Glutamatergic neuron (in vitro differentiated cells): ENCODE results near the gene HDAC4. TPM values are rescaled to one million over a fixed set of nuclear protein-coding genes. Genes with fewer than 3 reads are reported as not detected.

Experiments
- DNase-seq: peaks from one replicate; pipeline ENCODE4 v3.0.0; 2022
- H3K27ac Mint-ChIP-seq: one replicate; pipeline ENCODE4 v1.8.0; 2020; ENCODE audit warnings: mild to moderate bottlenecking, mixed read lengths, inconsistent platforms; ENCODE audit not compliant: unreplicated experiment
- H3K27me3 Mint-ChIP-seq: one replicate; pipeline ENCODE4 v1.8.0; 2020; ENCODE audit warnings: mild to moderate bottlenecking, moderate library complexity, mixed read lengths, inconsistent platforms; ENCODE audit not compliant: unreplicated experiment
- H3K36me3 Mint-ChIP-seq: one replicate; pipeline ENCODE4 v1.8.0; 2020; ENCODE audit warnings: mild to moderate bottlenecking, mixed read lengths, inconsistent platforms; ENCODE audit not compliant: unreplicated experiment
- H3K4me1 Mint-ChIP-seq: one replicate; pipeline ENCODE4 v1.8.0; 2020; ENCODE audit warnings: mild to moderate bottlenecking, low read depth, mixed read lengths, inconsistent platforms; ENCODE audit not compliant: unreplicated experiment
- H3K4me3 Mint-ChIP-seq: one replicate; pipeline ENCODE4 v1.8.0; 2020; ENCODE audit warnings: mild to moderate bottlenecking, mixed read lengths, inconsistent platforms; ENCODE audit not compliant: unreplicated experiment
- H3K9me3 Mint-ChIP-seq: one replicate; pipeline ENCODE4 v1.8.0; 2020; ENCODE audit warnings: mild to moderate bottlenecking, moderate library complexity, mixed read lengths, inconsistent platforms; ENCODE audit not compliant: unreplicated experiment
- total RNA-seq: library from RNA; stranded (reverse); fragmentation: NEBNext Ultra II Directional; extraction: Animal tissue kit (Norgen Biotek cat#: 25700); gene quantifications from one replicate; pipeline ENCODE4 v1.2.1, GENCODE V29; 2021; ENCODE audit not compliant: unreplicated experiment
- TF ChIP-seq, protein P1 (sequence below): fragments of 200-600 bp; sonication (generic); IDR thresholded peaks from one replicate; pipeline ENCODE4 v1.5.0; 2021; ENCODE audit not compliant: partially characterized antibody, unreplicated experiment

Gene HDAC4
- total RNA-seq, 1 donor from 2014 or later: 90.6 TPM

DNA sequence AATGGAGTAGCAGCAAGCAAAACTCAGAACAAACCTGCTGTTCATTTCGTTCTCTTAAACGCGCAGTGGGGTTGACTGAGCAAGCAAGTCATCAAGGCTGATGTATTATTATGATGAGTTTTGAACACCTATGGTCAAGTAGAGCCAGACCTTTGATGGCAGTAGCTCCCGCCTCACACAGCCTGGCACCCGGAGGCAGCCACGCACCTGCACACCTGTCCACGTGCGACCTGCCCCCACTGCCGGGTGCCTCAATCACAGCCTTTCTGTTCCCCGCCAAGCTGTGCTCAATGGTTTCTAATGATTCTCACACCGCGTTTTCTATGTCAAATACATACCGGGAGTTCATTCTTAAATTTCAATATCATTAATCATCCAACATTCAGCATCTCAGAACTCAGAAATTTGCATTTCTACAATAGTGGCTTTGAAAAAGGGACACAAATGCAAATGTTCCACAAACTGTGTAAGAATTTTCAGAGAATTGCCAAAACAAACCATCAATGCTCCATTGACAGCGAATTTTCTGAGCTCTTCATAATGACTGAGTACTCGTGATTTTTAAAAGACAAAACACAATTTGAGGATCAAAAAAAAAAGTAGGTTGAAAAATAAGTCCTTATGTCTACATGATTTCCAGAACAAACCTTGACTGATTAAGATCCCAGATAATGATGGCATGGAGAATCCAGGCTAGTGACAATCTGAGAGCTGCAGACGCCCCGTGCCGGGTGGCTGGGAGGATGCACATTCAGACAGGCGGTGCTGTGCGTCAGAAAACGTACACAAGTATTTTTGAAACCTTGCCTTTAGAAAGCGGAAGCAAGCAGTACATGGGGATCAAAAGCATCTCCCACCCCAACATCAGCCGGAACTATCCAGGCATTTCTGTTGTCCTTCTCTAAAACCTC is 56.6 kb downstream of the HDAC4 start:
- no peak overlapping the region for H3K27ac Mint-ChIP-seq
- H3K27me3 Mint-ChIP-seq: peaks cover 2% of the 10 kb centered on the region
- DNase-seq: no peak
- peaks cover 15% of the 10 kb centered on the region for H3K4me1 Mint-ChIP-seq
- TF ChIP-seq, protein P1, sequence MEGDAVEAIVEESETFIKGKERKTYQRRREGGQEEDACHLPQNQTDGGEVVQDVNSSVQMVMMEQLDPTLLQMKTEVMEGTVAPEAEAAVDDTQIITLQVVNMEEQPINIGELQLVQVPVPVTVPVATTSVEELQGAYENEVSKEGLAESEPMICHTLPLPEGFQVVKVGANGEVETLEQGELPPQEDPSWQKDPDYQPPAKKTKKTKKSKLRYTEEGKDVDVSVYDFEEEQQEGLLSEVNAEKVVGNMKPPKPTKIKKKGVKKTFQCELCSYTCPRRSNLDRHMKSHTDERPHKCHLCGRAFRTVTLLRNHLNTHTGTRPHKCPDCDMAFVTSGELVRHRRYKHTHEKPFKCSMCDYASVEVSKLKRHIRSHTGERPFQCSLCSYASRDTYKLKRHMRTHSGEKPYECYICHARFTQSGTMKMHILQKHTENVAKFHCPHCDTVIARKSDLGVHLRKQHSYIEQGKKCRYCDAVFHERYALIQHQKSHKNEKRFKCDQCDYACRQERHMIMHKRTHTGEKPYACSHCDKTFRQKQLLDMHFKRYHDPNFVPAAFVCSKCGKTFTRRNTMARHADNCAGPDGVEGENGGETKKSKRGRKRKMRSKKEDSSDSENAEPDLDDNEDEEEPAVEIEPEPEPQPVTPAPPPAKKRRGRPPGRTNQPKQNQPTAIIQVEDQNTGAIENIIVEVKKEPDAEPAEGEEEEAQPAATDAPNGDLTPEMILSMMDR: no peak
- H3K36me3 Mint-ChIP-seq: no peaks in the 10 kb centered on the region
- peaks cover 2% of the 10 kb centered on the region for H3K9me3 Mint-ChIP-seq
- no peak overlapping the region for H3K4me3 Mint-ChIP-seq

DNA sequence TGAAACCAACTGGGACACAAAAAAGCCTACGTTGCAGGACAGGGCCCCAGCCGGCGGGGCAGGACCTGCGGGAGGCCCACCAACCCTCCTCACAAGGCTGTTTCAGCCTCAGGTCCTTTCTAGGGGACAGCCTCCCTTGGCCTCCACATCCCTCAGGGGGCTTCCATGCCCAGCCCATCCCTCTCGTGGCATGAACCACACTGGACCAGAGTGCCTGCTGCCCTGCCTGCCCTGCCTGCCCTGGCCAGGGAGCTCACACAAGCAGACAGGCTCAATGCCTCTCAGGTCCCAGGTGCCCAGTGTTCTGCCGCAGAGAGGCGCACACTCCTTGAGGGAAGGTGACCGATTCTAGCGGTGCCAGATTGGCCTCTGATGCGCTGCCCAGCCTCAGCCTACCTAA is 57.4 kb downstream of the HDAC4 start:
- no peaks in the 10 kb centered on the region for H3K36me3 Mint-ChIP-seq
- H3K27me3 Mint-ChIP-seq: peaks cover 1% of the 10 kb centered on the region
- H3K9me3 Mint-ChIP-seq: peaks cover 2% of the 10 kb centered on the region
- no peak for DNase-seq
- peaks cover 13% of the 10 kb centered on the region for H3K4me1 Mint-ChIP-seq
- H3K27ac Mint-ChIP-seq: no peak overlapping the region
- TF ChIP-seq, protein P1: no peak
- no peak overlapping the region for H3K4me3 Mint-ChIP-seq

DNA sequence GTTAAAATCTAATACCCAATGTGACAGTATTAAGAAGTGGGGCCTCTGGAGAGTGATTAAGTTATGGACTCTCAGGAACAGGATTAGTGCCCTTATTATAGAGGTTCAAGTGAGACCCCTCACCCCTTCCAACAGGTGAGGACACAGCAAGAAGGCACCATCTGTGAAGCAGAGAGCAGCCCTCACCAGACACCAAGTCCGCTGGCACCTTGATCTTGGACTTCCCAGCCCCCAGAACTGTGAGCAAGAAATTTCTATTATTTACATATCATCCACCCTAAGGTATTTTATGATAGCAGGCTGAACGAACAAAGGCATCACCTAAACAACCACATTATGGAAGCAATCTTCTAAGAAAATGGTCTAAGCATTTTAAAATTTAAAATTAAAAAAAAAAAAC is 59.0 kb downstream of the HDAC4 start:
- H3K36me3 Mint-ChIP-seq: no peaks in the 10 kb centered on the region
- H3K27me3 Mint-ChIP-seq: peaks cover 4% of the 10 kb centered on the region
- TF ChIP-seq, protein P1: no peak
- H3K9me3 Mint-ChIP-seq: peaks cover 4% of the 10 kb centered on the region
- H3K27ac Mint-ChIP-seq: no peak overlapping the region
- no peak overlapping the region for H3K4me3 Mint-ChIP-seq
- DNase-seq: no peak
- H3K4me1 Mint-ChIP-seq: peaks cover 26% of the 10 kb centered on the region

DNA sequence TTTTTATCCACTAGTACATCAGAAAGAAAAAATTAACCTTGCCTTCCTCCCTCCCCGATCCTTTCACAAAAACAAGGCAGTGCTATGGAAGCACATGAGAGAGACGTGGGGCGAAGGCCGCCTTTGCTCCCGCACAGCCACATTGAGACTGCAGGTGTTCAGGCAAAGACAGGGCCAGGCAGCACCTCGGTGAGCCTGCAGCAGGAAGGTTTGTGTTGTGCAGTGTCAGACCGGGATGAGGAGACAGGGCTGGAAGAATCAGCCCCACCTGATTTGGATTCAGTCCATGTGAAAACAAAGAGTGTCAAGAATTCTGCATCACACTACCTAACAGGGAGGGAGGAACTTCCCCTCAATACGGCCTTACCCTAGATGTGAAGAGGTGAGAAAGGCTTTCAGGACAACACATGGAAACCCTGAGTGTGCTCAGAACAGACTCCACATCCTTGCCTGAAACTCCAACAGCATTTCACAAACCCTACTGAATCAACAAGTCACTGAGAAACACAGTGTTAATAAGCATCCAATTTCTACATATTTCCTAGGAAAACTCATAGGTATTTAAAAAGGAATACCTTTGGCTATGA is 59.6 kb downstream of the HDAC4 start:
- H3K27me3 Mint-ChIP-seq: peaks cover 4% of the 10 kb centered on the region
- H3K4me3 Mint-ChIP-seq: no peak overlapping the region
- H3K27ac Mint-ChIP-seq: no peak overlapping the region
- H3K9me3 Mint-ChIP-seq: peaks cover 4% of the 10 kb centered on the region
- TF ChIP-seq, protein P1: no peak
- DNase-seq: no peak
- H3K36me3 Mint-ChIP-seq: no peaks in the 10 kb centered on the region
- H3K4me1 Mint-ChIP-seq: peaks cover 28% of the 10 kb centered on the region
